ENCODE results near the gene ECT2.
"Not testable (repeated sequence)": the region's sequence is repeated elsewhere in the genome, so short reads cannot be mapped to it uniquely, and the experiment has no call there.

ECT2 gene

DNA sequence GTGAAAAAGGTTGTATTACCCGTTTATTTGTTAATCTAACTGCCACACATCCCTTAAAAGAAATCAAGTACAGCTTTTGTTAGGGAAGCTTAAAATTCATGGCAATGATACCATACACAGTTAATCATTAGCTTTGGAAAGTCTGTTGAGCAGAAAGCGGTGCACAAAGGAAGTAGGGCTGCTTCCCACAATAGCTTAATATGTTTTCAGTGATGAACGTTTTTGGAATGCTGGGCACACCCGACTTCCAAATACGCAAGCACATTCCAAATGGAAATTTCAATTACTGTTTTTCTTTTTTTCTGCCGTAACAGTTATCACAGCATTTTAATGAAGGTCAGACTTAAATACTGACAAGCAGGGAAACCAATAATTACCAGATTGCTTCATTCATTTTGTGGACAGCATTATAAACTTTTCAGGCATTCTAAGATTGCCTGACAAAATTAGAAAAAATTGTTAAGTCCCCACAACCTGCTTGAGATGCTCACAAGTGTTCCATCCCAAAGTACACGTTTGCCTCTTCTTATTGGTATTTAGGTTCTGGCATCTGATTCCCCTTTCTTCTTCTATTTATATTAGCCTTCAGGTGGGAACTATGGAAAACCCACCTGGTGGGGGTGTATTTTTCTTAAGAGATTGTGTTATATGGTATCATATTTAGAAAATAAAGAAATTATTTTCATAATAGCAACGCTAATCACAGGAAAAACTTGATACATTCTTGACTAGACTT is 1.1 kb upstream of the ECT2 start:
- DNase-seq: peak; percentile 89

- peak; percentile 76 for DNase-seq
Observed at GRCh38 chr3:172750069-172750367, 508 bp upstream of the ECT2 start.

GRCh38 chr3:172751175-172751704 is 714 bp downstream of the ECT2 start:
- DNase-seq: peak; percentile 30

- DNase-seq: no peak
Observed at GRCh38 chr3:172752651-172753050, 2.1 kb downstream of the ECT2 start.

DNA sequence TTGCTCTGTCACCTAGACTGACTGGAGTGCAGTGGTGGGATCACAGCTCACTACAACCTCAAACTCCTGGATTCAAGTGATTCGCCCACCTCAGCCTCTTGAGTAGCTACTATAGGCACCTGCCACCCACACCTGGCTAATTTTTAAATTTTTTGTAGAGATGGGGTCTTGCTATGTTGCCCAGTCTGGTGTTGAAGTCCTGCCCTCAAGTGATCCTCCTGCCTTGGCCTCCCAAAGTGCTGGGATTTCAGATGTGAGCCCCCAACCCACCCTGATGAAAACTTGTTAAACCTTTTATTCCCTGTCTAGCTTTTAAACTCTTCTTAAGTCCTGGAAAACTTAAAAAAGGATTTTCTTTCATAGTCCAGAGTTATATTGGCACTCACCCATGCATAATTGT is 2.6 kb downstream of the ECT2 start:
- DNase-seq: no peak

DNA sequence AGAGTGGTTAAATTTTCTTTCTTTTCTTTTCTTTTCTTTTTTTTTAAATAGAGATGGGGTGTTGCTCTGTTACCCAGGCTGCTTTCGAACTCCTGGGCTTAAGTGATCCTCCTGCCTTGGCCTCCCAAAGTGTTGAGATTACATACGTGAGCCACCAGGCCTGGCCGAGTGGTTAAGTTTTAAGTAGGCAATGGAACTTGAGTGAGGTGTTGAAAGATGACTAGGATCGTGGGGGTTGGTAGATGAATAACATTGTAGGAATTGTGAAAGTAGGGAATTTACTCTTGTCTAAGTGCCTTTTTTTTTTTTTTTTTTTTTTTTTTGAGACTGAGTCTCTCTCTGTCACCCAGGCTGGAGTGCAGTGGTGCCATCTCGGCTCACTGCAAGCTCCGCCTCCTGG is 9.9 kb downstream of the ECT2 start:
- DNase-seq: not testable (repeated sequence)

DNA sequence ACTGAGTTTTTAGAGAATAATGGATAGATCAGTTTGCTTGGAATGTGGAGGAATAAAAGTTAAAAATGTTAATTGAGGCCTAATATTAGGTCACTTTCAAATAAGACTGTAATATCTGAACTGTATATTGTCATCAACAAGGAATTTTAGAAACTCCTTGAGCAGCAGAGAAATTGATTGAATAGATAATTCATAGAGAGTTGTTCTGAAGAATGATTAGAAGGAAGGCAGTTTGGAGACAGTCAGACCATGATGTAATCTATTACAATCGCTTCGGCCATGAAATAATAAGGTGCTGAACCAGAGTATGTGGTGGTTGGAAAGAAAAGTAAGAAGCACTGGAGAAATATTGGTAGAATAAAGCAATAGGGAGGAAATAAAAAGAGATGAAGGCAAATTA is 15.7 kb downstream of the ECT2 start:
- no peak for DNase-seq

DNA sequence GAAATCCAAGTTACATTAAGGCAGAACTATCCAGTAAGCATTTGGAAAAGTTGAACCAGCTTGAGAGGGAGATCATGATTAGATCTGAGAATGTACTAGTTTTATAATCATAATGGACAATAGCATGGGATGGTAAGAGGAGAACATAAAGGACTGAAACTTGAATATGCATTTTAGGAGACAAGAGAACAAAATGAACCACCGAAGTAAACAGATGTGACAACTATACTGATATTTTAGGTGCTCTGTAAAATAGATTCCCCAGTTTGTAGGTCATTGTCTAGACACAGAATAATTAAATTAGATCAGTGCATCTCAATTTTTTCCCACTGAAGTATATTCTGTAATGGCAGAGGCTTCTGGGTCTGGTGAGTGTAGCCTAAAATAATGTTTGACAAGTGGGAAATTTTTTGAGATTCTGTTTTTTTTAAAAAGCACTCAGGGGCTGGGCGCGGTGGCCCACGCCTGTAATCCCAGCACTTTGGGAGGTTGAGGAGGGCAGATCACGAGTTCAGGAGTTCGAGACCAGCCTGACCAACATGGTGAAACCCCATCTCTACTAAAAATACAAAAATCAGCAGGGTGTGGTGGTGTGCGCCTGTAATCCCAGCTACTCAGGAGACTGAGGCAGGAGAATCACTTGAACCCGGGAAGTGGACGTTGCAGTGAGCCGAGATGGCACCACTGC is 16.3 kb downstream of the ECT2 start:
- DNase-seq: no peak

GRCh38 chr3:172770382-172770781 is 19.9 kb downstream of the ECT2 start:
- DNase-seq: no peak

- DNase-seq: no peak
Observed at GRCh38 chr3:172771672-172772071, 21.1 kb downstream of the ECT2 start.

DNA sequence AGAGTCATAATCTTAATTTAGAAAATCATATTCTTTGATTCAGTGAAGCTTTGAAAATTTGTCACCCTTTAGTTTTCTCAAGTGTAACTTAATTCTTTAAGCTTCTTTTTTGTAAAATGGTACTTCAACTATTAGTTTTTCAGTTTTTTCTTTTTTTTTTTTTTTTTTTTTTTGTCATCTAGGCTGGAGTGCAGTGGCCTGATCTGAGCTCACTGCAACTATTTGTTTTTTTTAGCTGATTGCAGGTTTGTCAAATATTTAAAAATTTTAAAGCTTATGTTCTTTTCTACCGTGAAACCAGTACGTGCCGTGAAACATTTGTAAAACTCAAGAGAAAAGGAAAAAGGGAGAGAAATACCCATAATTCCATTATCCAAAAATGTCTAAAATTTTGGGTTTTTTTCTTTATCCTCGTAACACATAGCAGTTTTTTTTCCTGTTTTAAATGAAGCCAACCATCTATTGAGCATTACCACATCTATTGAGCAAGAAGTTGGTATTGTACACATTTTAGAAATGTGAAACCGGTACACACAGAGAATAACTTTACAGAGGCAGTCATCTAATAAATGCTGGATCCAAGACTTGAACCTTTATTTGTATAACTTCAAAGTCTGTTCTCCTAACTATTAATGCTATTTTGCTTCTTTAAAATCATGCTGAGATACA is 25.7 kb downstream of the ECT2 start:
- no peak for DNase-seq

DNA sequence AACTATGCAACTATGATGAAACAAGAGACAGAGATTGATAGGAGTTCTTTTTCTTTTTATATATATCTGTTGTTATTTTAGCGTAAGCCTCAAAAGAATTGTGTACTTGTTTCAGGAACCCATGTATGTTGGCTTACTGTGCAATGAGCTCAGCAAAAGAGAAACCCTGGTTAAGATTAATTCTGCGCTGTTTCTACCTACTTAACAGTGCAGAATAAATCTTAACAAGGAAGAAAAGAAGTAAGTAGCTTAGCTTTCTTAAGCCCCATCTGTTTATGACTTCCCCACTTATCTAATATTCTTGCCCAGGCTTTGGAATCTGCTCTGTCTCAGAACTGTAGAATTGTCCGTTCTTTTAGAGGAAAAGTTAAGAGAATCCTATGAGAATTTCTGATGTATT is 27.4 kb downstream of the ECT2 start:
- no peak for DNase-seq

DNA sequence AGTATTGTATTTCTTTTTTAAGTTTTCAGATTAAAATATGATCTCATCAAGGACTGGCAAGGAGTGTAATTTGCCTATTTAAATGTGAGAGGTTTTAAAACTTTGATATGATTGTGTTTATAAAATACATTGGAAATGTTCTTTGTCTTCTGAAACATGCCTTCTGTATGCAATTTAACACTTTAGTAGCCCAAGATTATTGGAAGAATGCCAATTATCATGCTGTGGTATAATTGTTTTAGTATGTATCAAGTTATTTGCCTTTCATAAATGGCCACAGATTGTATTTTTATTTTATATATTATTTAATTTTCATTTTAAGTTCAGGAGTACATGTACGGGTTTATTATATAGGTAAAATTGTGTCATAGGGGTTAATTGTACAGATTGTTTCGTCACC is 31.7 kb downstream of the ECT2 start:
- no peak for DNase-seq

GRCh38 chr3:172786036-172786435 is 35.5 kb downstream of the ECT2 start:
- DNase-seq: no peak

DNA sequence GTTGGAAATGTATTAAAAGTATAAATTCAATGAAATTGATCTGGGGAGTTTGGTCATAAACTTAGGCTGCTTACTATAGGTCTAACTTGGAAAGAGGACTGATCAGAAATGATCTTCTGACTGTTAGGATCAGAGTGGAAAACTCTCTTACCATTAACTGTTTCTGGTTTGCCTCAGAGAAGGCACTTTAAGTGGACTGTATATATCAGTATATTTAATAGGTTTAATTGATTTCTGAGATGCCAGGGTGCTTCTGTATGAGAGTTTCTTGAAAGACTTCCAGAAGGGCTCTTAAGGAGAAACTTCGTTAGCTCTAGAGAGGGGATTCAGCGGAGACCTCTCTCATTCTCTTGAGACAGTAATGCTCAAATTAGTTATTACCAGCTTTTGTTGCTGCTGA is 36.5 kb downstream of the ECT2 start:
- no peak for DNase-seq

DNA sequence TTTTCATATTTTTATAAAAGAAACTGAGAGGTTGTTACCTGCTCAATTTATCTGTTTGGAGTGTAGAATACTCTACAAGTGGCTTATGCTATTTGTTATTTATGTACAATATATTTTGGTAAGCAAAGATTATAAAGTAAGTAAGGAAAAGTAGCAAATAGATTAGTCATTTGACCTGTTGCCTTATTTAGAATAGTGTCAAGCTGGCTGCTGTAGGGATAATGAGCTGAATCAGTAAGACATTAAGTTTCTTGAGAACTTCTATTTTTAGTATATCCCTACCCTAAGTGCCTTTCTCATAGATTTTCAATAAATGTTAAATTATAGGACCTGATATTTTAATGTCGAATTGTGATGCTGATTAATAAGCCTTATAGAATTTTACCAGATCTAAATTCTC is 37.2 kb downstream of the ECT2 start:
- DNase-seq: no peak

DNA sequence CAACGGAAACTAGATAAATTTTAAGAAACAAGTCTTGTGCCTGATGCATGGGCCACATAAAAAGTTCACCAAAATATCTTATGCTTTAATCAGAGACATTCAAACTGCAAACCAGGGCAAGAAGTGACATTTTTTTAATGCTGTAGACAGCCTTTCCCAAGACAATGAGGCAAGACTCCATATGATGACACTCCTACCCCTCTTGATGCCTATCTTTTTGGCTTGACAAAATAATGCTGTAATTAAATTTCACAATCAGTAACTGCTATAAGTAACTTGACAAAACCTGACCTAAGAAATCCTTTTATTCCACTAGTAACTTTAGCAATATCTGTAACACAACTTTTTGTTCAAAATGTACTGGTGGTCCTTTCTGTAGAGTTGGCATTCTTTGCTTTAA is 48.7 kb downstream of the ECT2 start:
- DNase-seq: no peak

DNA sequence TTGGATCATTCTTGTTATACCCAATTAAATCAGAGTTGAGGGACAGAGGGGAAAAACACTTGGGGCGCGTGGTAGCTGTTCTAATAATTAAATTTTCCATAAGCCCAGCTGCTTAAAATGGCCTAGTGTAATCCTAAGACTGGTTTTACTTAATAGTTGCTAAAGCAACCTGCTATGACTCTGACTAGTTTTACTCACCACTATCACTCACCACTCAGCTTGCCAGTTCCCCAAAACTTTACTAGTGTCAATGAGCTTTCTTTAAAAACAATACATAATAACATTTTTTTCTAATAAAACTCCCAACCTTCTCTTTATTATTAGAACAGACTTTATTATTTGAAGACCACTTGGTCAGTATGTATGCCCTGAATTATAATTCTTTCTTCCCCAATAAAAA is 49.6 kb downstream of the ECT2 start:
- no peak for DNase-seq

DNA sequence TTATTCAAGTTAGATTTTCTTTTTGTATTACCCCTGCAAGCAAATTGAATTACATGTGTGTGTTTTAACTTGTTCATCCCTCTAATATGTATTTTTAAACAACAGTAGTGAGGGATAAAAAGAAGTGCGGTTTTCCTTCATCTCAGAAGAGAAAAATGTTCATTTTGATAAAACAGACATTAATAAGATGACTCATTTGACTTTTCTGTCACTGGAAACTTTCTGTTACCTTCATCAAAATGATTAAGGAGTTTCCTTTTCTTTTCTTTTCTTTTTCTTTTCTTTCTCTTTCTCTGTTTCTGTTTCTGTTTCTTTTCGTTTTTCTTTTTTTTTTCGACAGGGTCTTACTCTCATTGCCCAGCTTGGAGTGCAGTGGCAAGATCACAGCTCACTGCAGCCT is 53.0 kb downstream of the ECT2 start:
- no peak for DNase-seq

- DNase-seq: no peak
Observed at GRCh38 chr3:172804323-172804722, 53.8 kb downstream of the ECT2 start.

DNA sequence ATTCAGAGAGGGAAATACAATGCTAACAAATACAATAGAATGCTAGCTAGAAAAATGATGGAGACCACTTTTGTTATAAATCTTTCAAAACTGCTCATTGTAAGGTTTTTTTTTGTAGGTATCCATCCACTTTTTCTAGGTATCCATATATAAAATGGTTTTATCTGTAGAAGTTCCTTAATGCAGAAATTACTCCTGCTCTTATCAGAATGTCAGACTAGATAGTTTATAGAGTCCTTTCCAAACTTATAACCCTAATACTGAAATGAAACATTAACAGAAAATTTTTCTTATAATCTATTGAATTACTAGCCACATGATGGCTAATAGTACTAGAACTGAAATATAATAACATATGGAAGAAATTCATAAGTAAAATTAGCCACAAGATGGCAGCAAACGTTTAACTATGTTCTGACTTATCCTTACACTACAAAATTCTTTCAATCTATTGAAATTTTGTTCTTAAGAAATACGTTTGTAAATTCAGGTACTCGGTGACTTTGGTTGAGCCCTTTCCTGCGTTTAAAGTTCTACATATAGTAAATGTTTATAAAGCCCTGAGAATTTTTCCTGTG is 58.5 kb downstream of the ECT2 start:
- peak; percentile 56 for DNase-seq

DNA sequence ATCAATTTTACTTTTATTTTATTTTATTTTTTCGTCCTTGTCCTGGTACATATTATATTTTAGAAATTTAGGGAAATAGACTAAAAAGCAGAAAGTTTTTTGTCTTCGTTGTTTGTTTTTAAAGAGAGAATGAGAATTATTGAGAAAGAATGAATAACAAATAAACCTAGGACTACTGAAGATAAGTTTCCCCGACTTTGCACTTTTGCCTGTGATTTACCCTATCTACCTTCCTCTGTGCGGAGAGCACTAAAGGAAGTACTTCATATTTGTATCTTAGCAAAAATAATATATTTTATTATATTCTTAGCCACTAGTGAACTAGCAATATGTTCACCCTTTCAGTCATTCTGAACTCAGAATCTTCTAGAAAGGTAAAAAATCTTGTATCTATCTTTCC is 60.6 kb downstream of the ECT2 start:
- DNase-seq: no peak

GRCh38 chr3:172813462-172813861 is 62.9 kb downstream of the ECT2 start:
- DNase-seq: no peak

DNA sequence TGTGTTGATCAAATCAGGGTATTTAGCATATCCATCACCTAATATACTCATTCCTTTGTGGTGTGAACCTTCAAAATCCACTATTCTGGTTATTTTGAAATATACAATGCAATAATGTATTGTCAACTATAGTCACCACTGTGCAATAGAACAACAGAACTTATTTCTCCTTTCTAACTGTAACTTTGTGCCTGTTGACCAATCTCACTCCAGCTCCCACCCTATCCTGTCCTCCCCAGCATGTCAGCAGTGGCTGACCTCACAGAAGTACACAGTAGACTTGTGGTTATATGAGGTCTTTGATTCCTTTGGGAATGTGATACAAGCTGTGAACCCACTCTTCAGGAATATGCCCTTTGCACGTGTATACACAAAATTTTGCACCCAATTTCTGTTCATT is 64.2 kb downstream of the ECT2 start:
- no peak for DNase-seq

All from DMS53 (cell line).